ENCODE measurements around the gene SLC4A11. TPM values are rescaled to one million over a fixed set of nuclear protein-coding genes. Genes with fewer than 3 reads are reported as not detected.

The SLC4A11 gene
- total and polyA plus RNA-seq, 12 donors, result 0.06 to 1.6 (median 0.45) TPM

GRCh38 chr20:3229798-3230197, 9.2 kb downstream of the SLC4A11 start:
- no peak overlapping the region for H3K4me3 ChIP-seq
- intact Hi-C loops (cut with DNase I), result loop anchor here in 2 of 10 donors (10.0 kb wide), 2 partner anchors 55 to 85 kb away; no protein-coding TSS in a partner anchor
- peak in 1 of 8 donors; percentile 14 for ATAC-seq
- H3K36me3 ChIP-seq, result peaks cover 0 to 11% (median 0%) of the 10 kb centered on the region in 9 donors
- 95 to 99% methylated on average over 14 of the region's 14 CpGs for WGBS, 2 donors
- no peaks in the 10 kb centered on the region for H3K9me3 ChIP-seq
- peaks cover 0 to under 1% (median 0%) of the 10 kb centered on the region in 7 donors for H3K27me3 ChIP-seq
- H3K4me1 ChIP-seq, result no peaks in the 10 kb centered on the region
- DNase-seq, result no peak
- no peak overlapping the region for H3K27ac ChIP-seq
- no peak for TF ChIP-seq CTCF (IDR thresholded peaks at IDR 0.05)

GRCh38 chr20:3229158-3229557, 9.8 kb downstream of the SLC4A11 start:
- DNase-seq, result no peak
- Histone ChIP-seq H3K27me3 (no peaks in the 10 kb centered on the region), H3K36me3 (peaks cover 0 to 13% (median 0%) of the 10 kb centered on the region in 9 donors), H3K27ac (no peak overlapping the region), H3K9me3 (no peaks in the 10 kb centered on the region), H3K4me3 (no peak overlapping the region), H3K4me1 (no peaks in the 10 kb centered on the region)
- ATAC-seq, result no peak
- 93 to 95% methylated on average over 22 of the region's 22 CpGs for WGBS, 2 donors
- intact Hi-C loops (cut with DNase I), result loop anchor here in 2 of 10 donors (10.0 kb wide), 2 partner anchors 56 to 86 kb away; no protein-coding TSS in a partner anchor
- no peak for TF ChIP-seq CTCF (IDR thresholded peaks at IDR 0.05)

- ATAC-seq, result no peak
- TF ChIP-seq CTCF (IDR thresholded peaks at IDR 0.05), result no peak
- 91 to 94% methylated on average over 11 of the region's 11 CpGs for WGBS, 2 donors
Observed at GRCh38 chr20:3228750-3229032, 10.3 kb downstream of the SLC4A11 start.

GRCh38 chr20:3227936-3228749, 10.8 kb downstream of the SLC4A11 start:
- H3K27me3 ChIP-seq, result no peaks in the 10 kb centered on the region
- H3K4me3 ChIP-seq, result no peak overlapping the region
- H3K9me3 ChIP-seq, result no peaks in the 10 kb centered on the region
- H3K4me1 ChIP-seq, result peaks cover 0 to 5% (median 0%) of the 10 kb centered on the region in 9 donors
- DNase-seq (no peak), ATAC-seq (no peak)
- intact Hi-C loops (cut with DNase I), result loop anchor here in 2 of 10 donors (10.0 kb wide), 2 partner anchors 57 to 87 kb away; no protein-coding TSS in a partner anchor
- WGBS, 2 donors, result 89 to 90% methylated on average over 40 to 42 of the region's 42 CpGs
- H3K27ac ChIP-seq, result no peak overlapping the region
- TF ChIP-seq CTCF (IDR thresholded peaks at IDR 0.05), result no peak
- peaks cover 0 to 21% (median 3%) of the 10 kb centered on the region in 9 donors for H3K36me3 ChIP-seq

More at GRCh38 chr20:3228750-3229032, 10.3 kb downstream of the SLC4A11 start:
- intact Hi-C loops (cut with DNase I), result loop anchor here in 2 of 10 donors (10.0 kb wide), 2 partner anchors 56 to 86 kb away; no protein-coding TSS in a partner anchor
- Histone ChIP-seq H3K4me1 (no peaks in the 10 kb centered on the region), H3K36me3 (peaks cover 0 to 15% (median 0%) of the 10 kb centered on the region in 9 donors), H3K4me3 (no peak overlapping the region), H3K27me3 (no peaks in the 10 kb centered on the region), H3K9me3 (no peaks in the 10 kb centered on the region), H3K27ac (no peak overlapping the region)
- DNase-seq, result no peak
